GM18511 (cell line): ENCODE data around the gene OR10G8.
"Not testable (repeated sequence)": the region's sequence is repeated elsewhere in the genome, so short reads cannot be mapped to it uniquely, and the experiment has no call there.

Experiments used
- ATAC-seq: cut with Tn5 transposase; IDR thresholded peaks from one replicate; pipeline ENCODE4 v1.9.1; 2021; ENCODE audit warnings: mild to moderate bottlenecking, moderate library complexity; ENCODE audit not compliant: unreplicated experiment

Gene OR10G8

GRCh38 chr11:124026498-124026897, at the start of gene OR10G8:
Gene OR10G8, plus strand, starts transcription at chr11:124026798. Its CDS starts 2,825 bp downstream, at chr11:124029623.
- no peak for ATAC-seq

DNA sequence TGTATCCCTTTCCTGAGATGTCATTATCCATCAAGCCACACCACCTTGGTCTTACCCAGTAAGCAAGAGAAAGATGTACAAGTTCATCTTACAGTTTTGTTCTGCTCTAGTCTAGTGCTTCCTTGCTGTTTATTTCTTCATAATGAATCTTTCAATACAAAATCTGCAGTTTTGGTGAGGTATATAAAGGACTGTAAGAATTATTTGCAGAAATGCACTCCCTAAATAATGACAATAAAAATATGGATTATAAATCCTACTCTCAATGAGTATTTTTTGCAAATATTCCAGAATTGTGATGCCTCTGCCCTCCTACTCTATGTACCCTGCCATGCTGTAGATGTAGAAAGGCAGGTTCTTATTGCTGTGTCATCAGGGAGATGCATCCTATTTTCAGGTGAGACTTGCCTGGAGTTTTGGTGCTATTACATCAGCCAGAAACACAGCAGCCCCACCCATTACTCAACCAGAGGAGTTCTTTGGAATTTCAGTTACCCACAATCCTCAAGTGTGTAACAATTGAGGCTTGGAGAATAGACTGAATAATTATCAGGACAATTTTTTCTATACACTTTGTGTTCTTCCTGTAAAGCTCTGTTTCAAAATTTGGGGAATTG, 48.8 kb upstream of the OR10G8 start, which contains the start of gene OR10S1:
TSS of gene OR10S1 (minus strand) at position 51 of the 617 bp plus-strand sequence. CDS start 117 bp downstream, outside the sequence.
- no peak for ATAC-seq

GRCh38 chr11:123979311-123979710, 47.3 kb upstream of the OR10G8 start:
- ATAC-seq, result no peak

GRCh38 chr11:123995119-123995518, 31.5 kb upstream of the OR10G8 start, which contains the start of gene OR10G6:
Gene OR10G6, minus strand, starts transcription at chr11:123995161. Its CDS starts 0 bp downstream, at chr11:123995161.
- no peak for ATAC-seq

DNA sequence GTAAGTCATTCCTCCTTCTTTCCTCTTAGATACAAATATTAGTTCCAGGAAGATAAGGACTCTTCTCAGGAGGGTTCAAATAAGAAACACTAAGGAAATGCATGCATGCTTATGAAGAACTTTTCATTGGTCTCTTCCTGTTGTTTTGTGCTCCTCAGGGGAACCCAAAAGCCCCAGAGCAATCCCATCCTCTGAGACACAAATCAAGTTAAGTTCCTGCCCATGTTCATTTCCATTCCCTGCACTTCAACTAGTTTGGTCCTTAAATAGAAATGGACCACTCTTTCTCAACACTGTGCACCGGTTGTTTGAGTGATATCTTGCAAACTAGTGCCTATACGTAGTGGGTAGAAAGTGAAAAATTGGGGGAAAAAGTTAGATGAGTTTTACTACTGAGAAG, 13.9 kb upstream of the OR10G8 start, which contains the start of gene OR10G4:
TSS of gene OR10G4 (plus strand) at position 301 of the 400 bp plus-strand sequence. CDS start 2,578 bp downstream, outside the sequence.
- ATAC-seq, result no peak

- ATAC-seq, result not testable (repeated sequence)
These were observed 10.8 kb upstream of the OR10G8 start for GRCh38 chr11:124015837-124016236.

GRCh38 chr11:124036666-124037065, 10.1 kb downstream of the OR10G8 start:
- no peak for ATAC-seq

GRCh38 chr11:124039557-124039956, 13.0 kb downstream of the OR10G8 start:
- ATAC-seq, result no peak

GRCh38 chr11:124041254-124041653, 14.7 kb downstream of the OR10G8 start, which contains the start of gene OR10G7:
Gene OR10G7, minus strand, starts transcription at chr11:124041325. Its CDS starts 2,324 bp downstream, at chr11:124039001.
- no peak for ATAC-seq

DNA sequence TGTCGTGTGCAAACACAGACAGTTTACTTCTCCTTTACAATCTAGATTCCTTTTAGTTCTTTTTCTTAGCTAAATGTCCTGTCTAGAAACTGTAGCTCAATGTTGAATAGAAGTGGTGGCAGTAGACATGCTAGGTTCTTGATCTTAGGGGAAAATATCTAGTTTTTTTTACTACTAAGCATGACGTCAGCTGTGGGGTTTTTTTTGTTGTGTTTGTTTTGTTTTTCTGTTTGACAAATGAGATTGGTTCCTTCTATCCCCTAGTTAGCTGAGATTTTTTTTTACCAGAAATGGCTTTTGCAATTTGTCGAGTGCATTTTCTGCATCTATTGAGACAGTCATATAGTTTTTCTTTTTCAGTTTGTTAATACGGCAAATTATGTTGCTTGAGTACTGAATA, 16.8 kb downstream of the OR10G8 start:
- no peak for ATAC-seq

DNA sequence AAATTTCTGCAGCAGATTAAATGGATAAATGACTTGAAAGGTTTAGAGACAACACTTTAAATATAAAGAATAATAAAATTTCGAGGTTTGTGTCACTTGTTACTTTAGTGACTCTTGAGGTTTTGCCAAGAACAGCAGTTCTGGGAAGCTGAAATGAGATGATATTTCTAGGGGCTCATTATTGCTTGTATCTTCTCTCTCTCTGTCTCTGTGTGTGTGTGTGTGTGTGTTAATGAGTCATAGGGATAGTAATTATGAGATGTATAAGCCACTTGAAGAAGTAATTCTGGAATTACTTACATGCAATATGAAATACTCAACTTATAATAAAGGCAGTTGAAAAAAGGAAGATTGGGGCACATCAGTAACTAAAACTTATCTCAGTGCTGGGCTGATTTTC, 24.1 kb downstream of the OR10G8 start:
- no peak for ATAC-seq

GRCh38 chr11:124052966-124053365, 26.4 kb downstream of the OR10G8 start:
- ATAC-seq, result no peak

- ATAC-seq, result no peak
These were observed 42.1 kb downstream of the OR10G8 start for GRCh38 chr11:124068601-124069110.

DNA sequence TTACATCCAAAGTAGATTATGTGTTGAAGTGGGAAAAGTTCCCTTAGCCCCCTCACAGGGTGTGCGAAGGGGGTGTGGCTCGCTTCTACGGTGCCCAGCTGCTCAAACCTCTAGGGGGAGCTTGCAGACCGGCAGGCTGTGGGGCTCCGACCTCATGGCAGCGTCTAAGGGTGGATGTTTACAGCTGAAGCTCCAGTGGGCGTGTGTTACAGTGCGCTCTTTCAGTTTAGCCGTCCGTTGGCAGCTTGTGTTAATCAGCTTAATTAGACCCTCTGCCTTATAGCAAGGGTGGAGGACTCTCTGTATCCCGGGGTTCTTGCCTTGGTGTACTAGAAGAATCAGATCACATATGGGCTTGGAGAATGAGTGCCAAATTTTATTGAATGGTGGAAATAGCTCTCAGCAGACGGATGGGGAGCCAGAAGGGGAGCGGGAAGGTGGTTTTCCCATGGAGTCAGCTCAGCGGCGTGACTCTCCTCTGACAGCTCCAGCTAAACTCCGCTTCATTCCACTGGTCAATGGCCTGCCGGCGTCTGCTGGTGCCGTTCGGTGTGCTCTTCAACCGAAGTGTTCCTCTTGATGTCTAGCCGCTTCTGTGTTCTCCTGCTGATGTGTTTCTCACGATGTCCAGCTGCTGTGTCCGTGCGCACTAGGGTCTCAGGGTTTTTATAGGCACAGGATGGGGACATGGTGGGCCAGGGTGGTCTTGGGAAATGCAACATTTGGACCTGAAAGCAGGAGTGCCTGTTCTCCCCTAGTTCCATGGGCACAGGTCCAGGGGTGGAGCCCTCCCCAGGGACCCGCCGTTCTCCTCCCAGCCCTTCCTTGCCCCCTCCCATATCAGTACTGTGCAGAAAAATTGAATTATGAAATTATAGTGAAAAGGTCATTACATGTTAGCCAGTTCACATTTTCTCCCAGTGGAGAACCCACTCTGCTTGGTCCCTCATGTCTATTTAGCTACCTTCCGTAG, 43.1 kb downstream of the OR10G8 start:
- peak; percentile 74 for ATAC-seq

- ATAC-seq, result peak; percentile 87
These were observed 44.5 kb downstream of the OR10G8 start for GRCh38 chr11:124070915-124071622.

- peak; percentile 0 for ATAC-seq
These were observed 45.0 kb downstream of the OR10G8 start for GRCh38 chr11:124071623-124071948.

DNA sequence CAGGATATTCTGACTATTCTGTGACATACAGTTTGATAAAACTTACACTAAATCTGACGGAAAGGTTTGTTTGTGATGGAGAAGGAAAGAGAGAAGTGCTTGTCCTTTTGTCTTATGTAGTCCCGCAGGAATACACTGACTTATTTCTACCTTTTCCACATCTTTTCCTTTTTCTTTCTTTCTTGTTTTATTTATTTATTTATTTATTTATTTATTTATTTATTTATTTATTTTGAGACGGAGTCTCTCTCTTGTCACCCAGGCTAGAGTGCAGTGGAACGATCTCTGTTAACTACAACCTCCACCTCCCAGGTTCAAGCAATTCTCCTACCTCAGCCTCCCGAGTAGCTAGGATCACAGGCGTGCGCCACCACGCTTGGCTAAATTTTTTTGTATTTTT, 45.5 kb downstream of the OR10G8 start:
- no peak for ATAC-seq

DNA sequence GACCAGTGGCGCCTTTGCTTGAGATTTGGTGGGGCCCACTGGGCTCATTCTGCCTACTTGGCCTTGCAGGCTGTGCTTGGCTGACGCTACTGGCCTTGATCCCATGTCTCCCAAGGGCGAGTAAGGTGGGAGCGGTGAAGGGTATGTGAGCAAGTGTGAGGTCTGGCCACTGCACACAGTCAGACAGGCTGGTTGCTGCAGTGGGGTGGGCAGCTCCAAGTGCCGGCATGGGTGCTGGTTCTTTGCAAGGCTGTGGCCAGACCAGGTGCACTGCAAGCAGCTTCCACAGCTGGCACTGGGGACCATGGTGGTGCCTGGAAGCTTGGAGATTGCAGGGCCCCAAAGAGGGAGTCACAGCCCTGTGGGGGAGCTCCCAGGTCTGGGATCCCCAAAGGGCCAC, 48.0 kb downstream of the OR10G8 start:
- ATAC-seq, result no peak

DNA sequence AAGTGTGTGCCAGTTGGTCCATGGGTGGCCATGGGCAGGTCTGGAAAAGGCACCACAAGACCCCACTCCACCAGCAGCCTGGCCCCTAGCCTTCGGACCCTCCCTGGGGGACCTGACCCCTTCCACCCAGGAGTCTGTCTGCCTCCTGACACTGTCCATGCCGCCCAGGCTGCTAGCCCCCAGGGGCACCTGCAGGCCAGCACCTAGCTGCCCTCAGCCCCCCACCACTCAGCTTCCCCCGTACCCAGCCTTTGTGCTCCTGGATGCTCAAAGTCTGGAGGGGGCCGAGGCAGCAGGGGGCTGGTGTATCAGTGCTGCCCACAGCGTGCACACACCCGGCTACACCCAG, 48.9 kb downstream of the OR10G8 start:
- ATAC-seq, result no peak

- peak; percentile 76 for ATAC-seq
These were observed 49.4 kb downstream of the OR10G8 start for GRCh38 chr11:124075841-124076651.
